B cell (primary cell): Measurements from ENCODE around the gene OR2A12. TPM values are rescaled to one million over a fixed set of nuclear protein-coding genes. Genes with fewer than 3 reads are reported as not detected.
"Not testable (repeated sequence)": the region's sequence is repeated elsewhere in the genome, so short reads cannot be mapped to it uniquely, and the experiment has no call there.

ENCODE experiments used
- ATAC-seq: fragments of 200-7000 bp; cut with Tn5 transposase; one replicate; pipeline ENCODE4 v1.10.0; 2021; ENCODE audit warnings: low read depth, mild to moderate bottlenecking, moderate number of reproducible peaks, moderate library complexity
- CTCF ChIA-PET: fragments of 350-600 bp; sonication (Branson Sonifier 250); formaldehyde crosslinking; loops from one replicate; lab custom pipeline; 2021; ENCODE audit warnings: antibody characterized with exemption, inconsistent platforms; lab: Charles Lee
- POLR2A ChIA-PET: fragments of 350-600 bp; sonication (Branson Sonifier 250); formaldehyde crosslinking; loops from one replicate; lab custom pipeline; 2021; ENCODE audit warnings: antibody characterized with exemption; lab: Charles Lee
- DNase-seq: peaks from one replicate; pipeline ENCODE4 v3.0.0; 2013
- H2AFZ ChIP-seq: 2 replicates; pipeline ENCODE4 v1.6.1; 2012; ENCODE audit warnings: mild to moderate bottlenecking, low read depth, low read length; ENCODE audit not compliant: insufficient read depth, poor library complexity, severe bottlenecking
- H3K27ac ChIP-seq, 2 donors: 1 replicate in 1 of 2; 2 replicates in 1 of 2; pipeline ENCODE4 v1.5.1; 2012 to 2013; ENCODE audit warnings: low read length in 2 of 2, mild to moderate bottlenecking in 2 of 2, moderate library complexity in 1 of 2
- H3K27me3 ChIP-seq, 4 experiments: fragments of 200-600 bp in 1 of 4; sonication (generic) in 1 of 4; replicated peaks in 1 of 4; 1 replicate in 2 of 4; 2 replicates in 2 of 4; pipeline versions ENCODE4 v1.6.1 to v1.7.0; 2013 to 2016; ENCODE audit warnings: low read length in 3 of 4, mild to moderate bottlenecking in 2 of 4, mixed read lengths in 1 of 4, moderate library complexity in 1 of 4; ENCODE audit not compliant: insufficient read depth in 4 of 4, control insufficient read depth in 3 of 4; ENCODE audit errors: control extremely low read depth in 1 of 4
- H3K36me3 ChIP-seq, 2 experiments: replicated peaks in 1 of 2; 1 replicate in 1 of 2; 2 replicates in 1 of 2; pipeline versions ENCODE4 v1.6.1 to v1.7.1; 2013; ENCODE audit warnings: low read length in 1 of 2; ENCODE audit not compliant: insufficient read depth in 2 of 2, control insufficient read depth in 1 of 2; ENCODE audit errors: control extremely low read depth in 1 of 2, extremely low read depth in 1 of 2
- H3K4me1 ChIP-seq, 2 donors: fragments of 200-600 bp in 1 of 2; sonication (generic) in 1 of 2; 1 replicate in 1 of 2; 2 replicates in 1 of 2; pipeline versions ENCODE4 v1.5.1 to v1.6.1; 2013 to 2017; ENCODE audit warnings: low read length in 2 of 2; ENCODE audit not compliant: control insufficient read depth in 2 of 2, insufficient read depth in 2 of 2
- H3K4me2 ChIP-seq: replicated peaks from 2 replicates; pipeline ENCODE3; 2012; ENCODE audit warnings: mild to moderate bottlenecking, low read depth, low read length; ENCODE audit not compliant: poor library complexity, severe bottlenecking
- H3K4me3 ChIP-seq, 5 experiments: fragments of 200-600 bp in 1 of 5; sonication (generic) in 1 of 5; 1 replicate in 3 of 5; 2 replicates in 2 of 5; pipeline versions ENCODE4 v1.5.1 to v1.7.0; 2011 to 2016; ENCODE audit warnings: low read length in 4 of 5, mild to moderate bottlenecking in 4 of 5, low read depth in 2 of 5, control low read depth in 1 of 5, moderate library complexity in 1 of 5; ENCODE audit not compliant: insufficient read depth in 1 of 5; ENCODE audit errors: control extremely low read depth in 1 of 5, extremely low read depth in 1 of 5
- H3K79me2 ChIP-seq: fragments of 200-600 bp; sonication (generic); one replicate; pipeline ENCODE4 v1.6.0; 2016; ENCODE audit warnings: low read length; ENCODE audit not compliant: control insufficient read depth, insufficient read depth
- H3K9ac ChIP-seq: fragments of 200-600 bp; sonication (generic); 2 replicates; pipeline ENCODE4 v1.6.1; 2017; ENCODE audit warnings: mild to moderate bottlenecking, low read length, moderate library complexity
- H3K9me3 ChIP-seq, 3 donors: one replicate each; pipeline versions ENCODE4 v1.6.1 to v1.7.1; 2013; ENCODE audit warnings: low read length in 2 of 3; ENCODE audit not compliant: control insufficient read depth in 2 of 3, insufficient read depth in 1 of 3; ENCODE audit errors: control extremely low read depth in 1 of 3
- H4K20me1 ChIP-seq: 2 replicates; pipeline ENCODE4 v1.6.0; 2012; ENCODE audit warnings: mild to moderate bottlenecking, low read length; ENCODE audit not compliant: insufficient read depth, control insufficient read depth, poor library complexity, severe bottlenecking
- H3K27ac Mint-ChIP-seq: one replicate; pipeline ENCODE4 v1.8.0; 2021; ENCODE audit warnings: mixed read lengths
- H3K27me3 Mint-ChIP-seq: one replicate; pipeline ENCODE4 v1.8.0; 2021; ENCODE audit warnings: mixed read lengths
- H3K4me1 Mint-ChIP-seq: one replicate; pipeline ENCODE4 v1.8.0; 2021; ENCODE audit warnings: mixed read lengths
- H3K4me3 Mint-ChIP-seq: one replicate; pipeline ENCODE4 v1.8.0; 2021; ENCODE audit warnings: mixed read lengths
- H3K9me3 Mint-ChIP-seq: one replicate; pipeline ENCODE4 v1.8.0; 2022; ENCODE audit warnings: mixed read lengths; ENCODE audit not compliant: insufficient read depth
- CTCF ChIP-seq: fragments of 200-600 bp; IDR thresholded peaks from one replicate; pipeline ENCODE4 v1.8.0; 2022; ENCODE audit warnings: antibody characterized with exemption, mild to moderate bottlenecking
- EZH2 ChIP-seq: IDR thresholded peaks from 2 replicates; pipeline ENCODE4 v1.6.1; 2012; ENCODE audit warnings: borderline replicate concordance, low read depth, mild to moderate bottlenecking, moderate library complexity, low read length; ENCODE audit not compliant: insufficient read depth, poor library complexity, severe bottlenecking
- WGBS: methylation state at CpG from one replicate; pipeline ENCODE4 v1.1.5; 2013; ENCODE audit warnings: missing lambda C conversion rate; ENCODE audit not compliant: insufficient coverage; 5-methylcytosine and 5-hydroxymethylcytosine counted together
- intact Hi-C: fragments of 100-400 bp; cut with micrococcal nuclease; formaldehyde crosslinking; loops from one replicate; pipeline ENCODE4 v1.10.0; 2022
- polyA plus RNA-seq: library from polyadenylated mRNA; depleted of rRNA; stranded (reverse); fragments of >200 nt; gene quantifications from 2 replicates; pipeline ENCODE4 v1.2.3, GENCODE V29; 2012
- total RNA-seq, 2 donors: library from RNA; stranded (reverse); fragments of 120-200 nt in 1 of 2; gene quantifications; 1 replicate in 1 of 2; 2 replicates in 1 of 2; pipeline versions ENCODE4 v1.2.3 to v1.2.4, GENCODE V29; 2013 to 2022

OR2A12 gene
- total and polyA plus RNA-seq, 2 donors (not counting 1 experiment from before 2014, with no cell fraction given): not detected

- H2AFZ ChIP-seq: no peak within 1 kb of the TSS
- no peak within 1 kb of the TSS for H3K27ac ChIP-seq
- Mint-ChIP-seq H3K4me1 (no peaks in the 10 kb centered on the region), H3K9me3 (no peaks in the 10 kb centered on the region), H3K27me3 (peaks cover 4% of the 10 kb centered on the region), H3K27ac (no peak within 1 kb of the TSS), H3K4me3 (no peak within 1 kb of the TSS)
- intact Hi-C loops: no loop called here
- no peak for TF ChIP-seq EZH2
- no peak for TF ChIP-seq CTCF
- ATAC-seq (no peak), DNase-seq (no peak)
- H3K4me3 ChIP-seq: no peak within 1 kb of the TSS
- H3K27me3 ChIP-seq: no peaks in the 10 kb centered on the region
- H3K9me3 ChIP-seq: peaks cover 0 to 4% (median 0%) of the 10 kb centered on the region in 3 donors
- no peaks in the 10 kb centered on the region for H4K20me1 ChIP-seq
- no peak within 1 kb of the TSS for H3K9ac ChIP-seq
- no CpG with 5 or more reads among the region's 1 CpG for WGBS
- no peaks in the 10 kb centered on the region for H3K36me3 ChIP-seq
- no peak within 1 kb of the TSS for H3K4me2 ChIP-seq
- ChIA-PET CTCF (no interaction called here), POLR2A (no interaction called here)
- no peaks in the 10 kb centered on the region for H3K79me2 ChIP-seq
- H3K4me1 ChIP-seq: no peaks in the 10 kb centered on the region
These were observed 36.8 kb downstream of the OR2A12 start, which contains the start of gene OR2A14 for GRCh38 chr7:144122876-144123275. TSS of gene OR2A14 (plus strand) at chr7:144123176. CDS start at chr7:144129113, 5,937 bp downstream.

- H3K4me3 ChIP-seq: no peak overlapping the region
- H3K4me2 ChIP-seq: no peak overlapping the region
- H3K4me1 Mint-ChIP-seq: no peaks in the 10 kb centered on the region
- 0% methylated on average over 1 of the region's 6 CpGs for WGBS
- H3K79me2 ChIP-seq: no peaks in the 10 kb centered on the region
- POLR2A ChIA-PET: no interaction called here
- H3K9me3 ChIP-seq: no peaks in the 10 kb centered on the region
- DNase-seq: peak; percentile 82
- H3K27ac ChIP-seq: no peak overlapping the region
- no peaks in the 10 kb centered on the region for H3K27me3 ChIP-seq
- H3K4me3 Mint-ChIP-seq: no peak overlapping the region
- no peak overlapping the region for H3K9ac ChIP-seq
- H3K36me3 ChIP-seq: no peaks in the 10 kb centered on the region
- no peak overlapping the region for H2AFZ ChIP-seq
- TF ChIP-seq EZH2 (no peak), CTCF (peak; percentile 89)
- no peaks in the 10 kb centered on the region for H3K9me3 Mint-ChIP-seq
- intact Hi-C loops: no loop called here
- ATAC-seq: peak; percentile 98
- peaks cover 5% of the 10 kb centered on the region for H3K27me3 Mint-ChIP-seq
- CTCF ChIA-PET: interaction anchor here (0.6 to 2.6 kb wide), 20 partner anchors 8 to 888 kb away, joined by 3 to 15 read pairs (median 4); partner anchors contain the start of gene TCAF1
- no peak overlapping the region for H3K27ac Mint-ChIP-seq
- no peaks in the 10 kb centered on the region for H3K4me1 ChIP-seq
- no peaks in the 10 kb centered on the region for H4K20me1 ChIP-seq
These were observed 41.7 kb downstream of the OR2A12 start for GRCh38 chr7:144127714-144128334.

- H3K27me3 Mint-ChIP-seq, POLR2A ChIA-PET, H3K4me1 Mint-ChIP-seq, H3K9me3 Mint-ChIP-seq, H3K79me2 ChIP-seq, intact Hi-C loops, H3K36me3 ChIP-seq, H3K27me3 ChIP-seq, H3K4me1 ChIP-seq, H3K4me3 Mint-ChIP-seq, H3K9me3 ChIP-seq, H3K4me3 ChIP-seq, DNase-seq, H2AFZ ChIP-seq, ATAC-seq, H3K9ac ChIP-seq, H4K20me1 ChIP-seq, H3K4me2 ChIP-seq, H3K27ac Mint-ChIP-seq, CTCF ChIA-PET, H3K27ac ChIP-seq: not testable (repeated sequence)
- 90% methylated on average over 6 of the region's 9 CpGs for WGBS
These were observed 43.5 kb downstream of the OR2A12 start for GRCh38 chr7:144129601-144130000.
